GM13976 (cell line): Measurements from ENCODE around the gene CCDC86.

Source experiments
- DNase-seq: peaks from one replicate; pipeline ENCODE4 v3.0.0; 2012; ENCODE audit warnings: low spot score
- in situ Hi-C: fragments of 300-500 bp; cut with MboI; formaldehyde crosslinking; loops from one replicate; pipeline ENCODE4 v1.12.0; 2022; ENCODE audit warnings: low sequenced_read_pairs, mixed read lengths, inconsistent platforms; ENCODE audit not compliant: unreplicated experiment
- TF ChIP-seq, protein P1 (sequence below): IDR thresholded peaks from 2 replicates; pipeline ENCODE4 v1.5.1; 2012; ENCODE audit warnings: borderline replicate concordance, mild to moderate bottlenecking; ENCODE audit not compliant: insufficient read depth; ENCODE audit errors: extremely low read depth, missing control alignments, control extremely low read depth

CCDC86 gene

DNA sequence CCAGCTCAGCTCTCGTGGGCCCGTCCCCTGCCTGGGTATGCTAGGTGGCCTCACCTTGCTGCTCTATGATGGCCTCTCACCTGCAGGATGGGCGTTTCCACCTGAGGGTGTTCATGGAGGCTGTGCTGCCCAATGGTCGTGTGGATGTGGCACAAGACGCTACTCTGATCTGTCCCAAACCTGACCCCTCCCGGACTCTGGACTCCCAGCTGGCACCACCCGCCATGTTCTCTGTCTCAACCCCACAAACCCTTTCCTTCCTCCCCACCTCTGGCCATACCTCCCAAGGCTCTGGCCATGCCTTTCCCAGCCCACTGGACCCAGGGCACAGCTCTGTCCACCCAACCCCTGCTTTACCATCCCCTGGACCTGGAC, 27.5 kb downstream of the CCDC86 start:
- DNase-seq: no peak
- in situ Hi-C loops: no loop called here
- TF ChIP-seq, protein P1, sequence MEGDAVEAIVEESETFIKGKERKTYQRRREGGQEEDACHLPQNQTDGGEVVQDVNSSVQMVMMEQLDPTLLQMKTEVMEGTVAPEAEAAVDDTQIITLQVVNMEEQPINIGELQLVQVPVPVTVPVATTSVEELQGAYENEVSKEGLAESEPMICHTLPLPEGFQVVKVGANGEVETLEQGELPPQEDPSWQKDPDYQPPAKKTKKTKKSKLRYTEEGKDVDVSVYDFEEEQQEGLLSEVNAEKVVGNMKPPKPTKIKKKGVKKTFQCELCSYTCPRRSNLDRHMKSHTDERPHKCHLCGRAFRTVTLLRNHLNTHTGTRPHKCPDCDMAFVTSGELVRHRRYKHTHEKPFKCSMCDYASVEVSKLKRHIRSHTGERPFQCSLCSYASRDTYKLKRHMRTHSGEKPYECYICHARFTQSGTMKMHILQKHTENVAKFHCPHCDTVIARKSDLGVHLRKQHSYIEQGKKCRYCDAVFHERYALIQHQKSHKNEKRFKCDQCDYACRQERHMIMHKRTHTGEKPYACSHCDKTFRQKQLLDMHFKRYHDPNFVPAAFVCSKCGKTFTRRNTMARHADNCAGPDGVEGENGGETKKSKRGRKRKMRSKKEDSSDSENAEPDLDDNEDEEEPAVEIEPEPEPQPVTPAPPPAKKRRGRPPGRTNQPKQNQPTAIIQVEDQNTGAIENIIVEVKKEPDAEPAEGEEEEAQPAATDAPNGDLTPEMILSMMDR: no peak

DNA sequence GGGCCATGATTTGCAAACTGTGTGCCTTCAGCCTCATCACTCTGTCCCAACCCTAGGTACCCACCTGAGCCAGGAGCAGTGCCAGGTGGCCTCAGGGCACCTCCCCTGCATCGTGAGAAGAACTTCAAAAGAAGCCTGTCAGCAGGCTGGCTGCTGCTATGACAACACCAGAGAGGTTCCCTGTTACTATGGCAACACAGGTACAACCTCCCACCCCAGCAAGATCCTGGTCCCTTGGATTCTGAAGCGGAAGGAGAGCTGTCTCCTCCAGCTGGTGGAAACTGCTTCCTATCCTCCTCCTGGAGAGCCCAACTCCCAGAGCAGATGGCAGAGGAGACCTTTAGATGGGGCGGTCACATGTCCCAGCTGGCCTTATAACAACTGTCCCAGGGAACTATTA, 28.4 kb downstream of the CCDC86 start:
- TF ChIP-seq, protein P1: no peak
- in situ Hi-C loops: no loop called here
- no peak for DNase-seq

DNA sequence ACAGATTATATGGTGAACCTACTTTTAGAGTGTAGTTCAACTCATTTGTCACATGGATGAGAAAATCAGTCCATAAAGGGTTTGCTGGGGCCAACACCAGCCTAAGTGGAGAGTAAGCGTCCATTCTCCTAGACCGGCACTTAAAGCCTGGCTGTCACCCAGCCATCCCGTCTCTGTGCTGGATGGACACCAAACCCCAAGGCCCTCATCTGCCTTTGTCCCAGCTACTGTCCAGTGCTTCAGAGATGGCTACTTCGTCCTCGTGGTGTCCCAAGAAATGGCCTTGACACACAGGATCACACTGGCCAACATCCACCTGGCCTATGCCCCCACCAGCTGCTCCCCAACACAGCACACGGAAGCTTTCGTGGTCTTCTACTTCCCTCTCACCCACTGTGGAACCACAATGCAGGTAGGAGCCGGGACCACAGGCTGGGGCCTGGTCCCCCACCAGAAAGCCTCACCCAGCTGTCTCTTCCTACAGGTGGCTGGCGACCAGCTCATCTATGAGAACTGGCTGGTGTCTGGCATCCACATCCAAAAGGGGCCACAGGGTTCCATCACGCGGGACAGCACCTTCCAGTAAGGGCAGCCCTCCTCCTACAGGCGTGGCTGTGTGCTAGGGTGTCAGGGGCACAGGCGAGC, 28.9 kb downstream of the CCDC86 start:
- TF ChIP-seq, protein P1: no peak
- in situ Hi-C loops: no loop called here
- no peak for DNase-seq

DNA sequence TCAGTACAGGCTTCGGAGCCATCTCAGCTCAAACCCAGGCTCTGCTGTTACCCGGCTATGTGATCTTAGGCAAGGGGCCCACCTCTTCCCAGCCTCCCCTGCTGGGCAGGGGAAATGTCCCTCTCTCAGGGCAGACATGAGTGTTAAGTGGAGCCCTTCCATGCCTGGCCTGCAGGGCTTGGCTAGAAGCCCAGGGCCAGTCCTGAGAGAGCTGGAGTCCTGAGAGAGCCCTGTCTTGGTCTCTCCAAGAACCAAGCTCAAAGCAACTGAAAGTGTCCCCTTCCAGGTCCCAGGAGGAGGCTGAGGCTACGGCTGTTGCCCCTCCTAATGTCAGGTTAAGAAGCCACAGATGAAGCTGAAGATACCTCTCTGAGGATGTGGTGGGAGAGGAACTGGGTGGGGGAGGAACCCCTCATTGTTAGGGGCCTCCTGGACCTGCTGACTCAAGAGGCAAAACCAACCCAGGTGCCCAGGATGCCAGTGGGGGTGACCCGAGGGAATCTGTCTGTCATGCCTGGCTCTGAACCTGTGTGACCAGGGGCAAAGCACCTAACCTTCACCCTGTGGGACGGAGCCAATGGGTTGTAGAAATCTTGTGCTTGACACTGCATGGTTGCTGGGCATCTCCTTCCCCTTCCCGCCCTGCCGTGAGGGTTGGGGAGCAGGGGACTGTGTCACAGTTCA, 29.6 kb downstream of the CCDC86 start:
- in situ Hi-C loops: no loop called here
- no peak for DNase-seq

DNA sequence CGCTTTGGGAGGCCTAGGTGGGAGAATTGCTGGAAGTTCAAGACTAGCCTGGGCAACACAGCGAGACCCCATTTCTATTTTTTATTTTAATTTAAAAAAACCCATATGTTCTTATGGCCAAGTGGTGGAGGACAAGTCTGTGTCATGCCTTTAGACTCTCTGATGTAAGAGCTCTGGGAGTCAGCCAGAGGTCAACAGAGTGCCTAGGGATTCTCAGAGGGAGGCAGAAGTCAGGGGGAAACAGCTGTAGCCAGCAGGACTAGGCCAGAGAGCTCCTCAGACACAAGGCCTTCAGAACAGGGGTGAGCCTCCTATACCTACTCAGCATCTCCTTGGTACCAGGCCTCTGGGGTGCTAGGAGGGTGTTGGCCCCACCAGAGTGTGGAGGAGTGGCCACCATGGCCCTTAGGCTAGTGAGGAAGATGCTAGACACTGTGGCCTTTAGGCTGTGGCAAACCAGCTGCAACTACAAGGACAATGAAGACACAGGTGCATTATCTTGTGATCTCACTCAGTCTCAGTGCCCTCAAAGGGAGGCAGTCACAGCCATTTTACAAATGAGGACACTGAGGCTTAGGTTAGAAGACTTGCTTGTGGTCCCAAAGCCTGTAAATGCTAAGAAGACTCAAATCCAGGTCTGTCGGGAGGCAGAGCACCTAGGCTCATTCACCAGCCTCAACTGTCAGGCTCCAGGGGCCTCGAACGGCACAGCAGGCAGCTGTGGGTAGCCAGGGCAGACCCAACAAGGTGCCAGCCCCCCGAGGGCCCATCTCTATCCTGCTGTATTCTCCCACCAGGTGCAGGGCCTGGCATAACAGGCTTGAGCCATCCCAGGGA, 30.4 kb downstream of the CCDC86 start:
- in situ Hi-C loops: no loop called here
- no peak for DNase-seq
- TF ChIP-seq, protein P1: no peak

More for the DNA sequence above, 29.6 kb downstream of the CCDC86 start:
- TF ChIP-seq, protein P1: no peak

DNA sequence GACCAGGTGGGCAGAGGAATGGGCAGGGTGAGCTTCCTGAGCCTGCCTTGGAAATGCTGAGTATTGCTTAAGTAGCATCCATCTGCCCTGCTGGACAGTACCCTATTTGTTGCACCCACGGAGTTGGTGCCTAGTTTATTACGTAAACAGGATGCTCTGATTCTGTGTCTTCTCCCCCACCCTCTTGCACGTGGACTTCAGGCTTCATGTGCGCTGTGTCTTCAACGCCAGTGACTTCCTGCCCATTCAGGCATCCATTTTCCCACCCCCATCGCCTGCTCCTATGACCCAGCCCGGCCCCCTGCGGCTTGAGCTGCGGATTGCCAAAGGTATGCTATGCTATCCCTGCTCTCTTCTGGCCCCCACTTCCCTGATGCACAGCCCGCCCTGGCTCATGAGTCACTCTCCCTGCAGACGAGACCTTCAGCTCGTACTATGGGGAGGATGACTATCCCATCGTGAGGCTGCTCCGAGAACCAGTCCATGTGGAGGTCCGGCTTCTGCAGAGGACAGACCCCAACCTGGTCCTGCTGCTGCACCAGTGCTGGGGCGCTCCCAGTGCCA, 31.1 kb downstream of the CCDC86 start:
- in situ Hi-C loops: no loop called here
- TF ChIP-seq, protein P1: no peak
- no peak for DNase-seq
